ENCODE data around the gene ESPL1. TPM values are rescaled to one million over a fixed set of nuclear protein-coding genes. Genes with fewer than 3 reads are reported as not detected.

The ESPL1 gene
- total and polyA plus RNA-seq, 2 of the 8 experiments (the other 6 are each of a cell fraction or from before 2014, with no cell fraction given): 31.8 to 52.7 TPM

DNA sequence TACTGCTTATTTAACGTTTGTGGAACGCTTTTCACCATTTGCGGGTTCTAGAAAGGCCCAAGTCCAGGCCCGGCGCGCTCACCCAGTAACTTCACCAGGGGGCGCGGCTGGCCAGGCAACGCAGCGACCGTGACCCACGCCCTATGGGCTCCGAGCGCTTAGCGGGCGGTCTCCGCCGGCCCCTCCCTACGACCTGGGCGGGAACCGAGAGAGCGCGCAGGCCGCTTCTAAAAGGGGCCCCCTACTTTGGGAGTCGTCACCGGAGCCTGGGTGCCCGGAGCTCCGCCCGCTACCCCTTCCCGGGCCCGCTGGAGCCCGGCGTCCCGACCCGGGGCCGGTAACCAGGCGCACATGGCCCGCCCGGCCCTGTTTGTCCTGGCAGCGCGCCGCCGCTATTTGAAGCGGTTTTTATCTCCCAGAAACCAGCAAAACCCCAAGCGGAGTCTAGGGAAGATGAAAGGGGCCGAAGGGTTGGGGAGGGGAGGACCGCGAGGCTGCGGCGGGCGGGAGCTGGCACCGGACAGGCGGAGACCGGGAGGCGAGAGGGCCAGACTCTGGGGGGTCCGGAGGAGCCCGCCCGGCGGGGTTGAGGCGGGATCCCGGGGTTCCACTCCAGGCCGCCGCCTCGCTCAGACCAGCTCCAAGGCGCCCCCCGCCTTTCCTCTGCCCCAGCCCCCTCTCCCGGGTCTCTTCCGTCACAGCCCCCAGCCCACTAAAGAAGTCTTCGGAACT, 56.8 kb downstream of the ESPL1 start (continued):
- TF ChIP-seq RAD21 (IDR thresholded peaks at IDR 0.05 in 1 of 2, conservative IDR thresholded peaks at IDR 0.05 in 1 of 2; ENCODE audit: low read depth in 2 of 2, low read length in 2 of 2) (peak; percentile 77 to 84), ASH2L (IDR thresholded peaks at IDR 0.05; ENCODE audit: low read length) (peak; percentile 39), CTBP2 (IDR thresholded peaks at IDR 0.05; ENCODE audit: borderline replicate concordance, insufficient read depth, insufficient read length, low read length) (no peak), TAF7 (optimal IDR thresholded peaks at IDR 0.05; ENCODE audit: borderline replicate concordance, low read depth, low read length) (peak; percentile 51), MAX (IDR thresholded peaks at IDR 0.05) (peak; percentile 81), POLR2AphosphoS5 (IDR thresholded peaks at IDR 0.05; ENCODE audit: low read depth, low read length) (no peak), PHF8 (conservative IDR thresholded peaks at IDR 0.05; ENCODE audit: low read depth, low read length) (no peak), KDM5A (IDR thresholded peaks at IDR 0.05; ENCODE audit: low read length) (no peak), ZNF274 (IDR thresholded peaks at IDR 0.05; ENCODE audit: borderline replicate concordance, extremely low read depth, low read length) (no peak), YY1 (IDR thresholded peaks at IDR 0.05; ENCODE audit: low read depth, low read length) (0 out of 2 replicates have a peak, but pooled peaks have one; percentile 47), GABPA (IDR thresholded peaks at IDR 0.05; ENCODE audit: borderline replicate concordance, insufficient read depth, low read length) (0 out of 2 replicates have a peak, but pooled peaks have one; percentile 28)
